Esophagus muscularis mucosa (tissue), 4 donors: ENCODE data around the gene C13orf42. TPM values are rescaled to one million over a fixed set of nuclear protein-coding genes. Genes with fewer than 3 reads are reported as not detected.
A peak's percentile ranks its signal among the peaks of the same experiment; 100 is the strongest.

Experiments
- DNase-seq: peaks from one replicate; pipeline ENCODE4 v3.0.0-alpha.2; 2017; ENCODE audit errors: extremely low spot score
- H3K27ac ChIP-seq, 4 donors: fragments of 200-600 bp; sonication (generic); replicated peaks in 1 of 4; 1 replicate in 3 of 4; 2 replicates in 1 of 4; pipeline ENCODE4 v1.5.1; 2016 to 2019; ENCODE audit warnings: mild to moderate bottlenecking in 1 of 4
- H3K27me3 ChIP-seq, 4 donors: fragments of 200-600 bp; sonication (generic); one replicate each; pipeline versions ENCODE4 v1.5.1 to v1.6.0; 2016 to 2019
- H3K36me3 ChIP-seq, 4 donors: fragments of 200-600 bp; sonication (generic); one replicate each; pipeline ENCODE4 v1.5.1; 2016 to 2019
- H3K4me1 ChIP-seq, 4 donors: fragments of 200-600 bp; sonication (generic); one replicate each; pipeline ENCODE4 v1.5.1; 2016 to 2019
- H3K4me3 ChIP-seq, 4 donors: fragments of 200-600 bp; sonication (generic); 1 replicate in 2 of 4; 2 replicates in 2 of 4; pipeline ENCODE4 v1.5.1; 2016 to 2019; ENCODE audit warnings: mild to moderate bottlenecking in 4 of 4, moderate library complexity in 1 of 4
- H3K9me3 ChIP-seq, 4 donors: fragments of 200-600 bp; sonication (generic); 1 replicate in 3 of 4; 2 replicates in 1 of 4; pipeline ENCODE4 v1.5.1; 2016 to 2019
- EP300 ChIP-seq: sonication (generic); formaldehyde crosslinking; IDR thresholded peaks from one replicate; pipeline ENCODE4 v1.6.1; 2017; ENCODE audit warnings: antibody characterized with exemption
- POLR2A ChIP-seq: fragments of 450-650 bp; IDR thresholded peaks from one replicate; pipeline ENCODE4 v1.6.1; 2017; ENCODE audit warnings: antibody characterized with exemption, moderate library complexity, mild to moderate bottlenecking, low read depth
- POLR2AphosphoS5 ChIP-seq, 2 donors: sonication (generic); formaldehyde crosslinking; IDR thresholded peaks; one replicate each; pipeline ENCODE4 v1.6.1; 2017; ENCODE audit warnings: antibody characterized with exemption in 2 of 2
- WGBS: methylation state at CpG from one replicate; pipeline ENCODE4 v1.1.5; 2018; 5-methylcytosine and 5-hydroxymethylcytosine counted together
- intact Hi-C: fragments of 100-400 bp; cut with DNase I; formaldehyde crosslinking; loops from one replicate; pipeline ENCODE4 v1.15.1; 2023
- total RNA-seq, 4 donors: library from RNA; depleted of rRNA; stranded (reverse); fragments of >200 nt; gene quantifications; one replicate each; pipeline versions ENCODE4 v1.1.0 to v1.2.1, GENCODE V29; 2016
- TF ChIP-seq, protein P1 (sequence below), 3 experiments: fragments of 200-600 bp in 2 of 3; fragments of 450-650 bp in 1 of 3; sonication (generic) in 2 of 3; IDR thresholded peaks; one replicate each; pipeline ENCODE4 v1.5.1; 2017 to 2019; ENCODE audit warnings: antibody characterized with exemption in 3 of 3, mild to moderate bottlenecking in 2 of 3, moderate library complexity in 1 of 3

Gene C13orf42
- total RNA-seq, 4 donors from 2014 or later = not detected

GRCh38 chr13:51111997-51112396 lies 923 bp upstream of the C13orf42 start:
- Histone ChIP-seq H3K9me3 (no peaks in the 10 kb centered on the region), H3K27me3 (no peaks in the 10 kb centered on the region), H3K36me3 (no peaks in the 10 kb centered on the region), H3K4me3 (no peak overlapping the region), H3K27ac (no peak overlapping the region), H3K4me1 (no peaks in the 10 kb centered on the region)
- TF ChIP-seq POLR2A = no peak
- no peak for TF ChIP-seq POLR2AphosphoS5 (IDR thresholded peaks at IDR 0.05)
- TF ChIP-seq EP300 = no peak
- TF ChIP-seq, protein P1, sequence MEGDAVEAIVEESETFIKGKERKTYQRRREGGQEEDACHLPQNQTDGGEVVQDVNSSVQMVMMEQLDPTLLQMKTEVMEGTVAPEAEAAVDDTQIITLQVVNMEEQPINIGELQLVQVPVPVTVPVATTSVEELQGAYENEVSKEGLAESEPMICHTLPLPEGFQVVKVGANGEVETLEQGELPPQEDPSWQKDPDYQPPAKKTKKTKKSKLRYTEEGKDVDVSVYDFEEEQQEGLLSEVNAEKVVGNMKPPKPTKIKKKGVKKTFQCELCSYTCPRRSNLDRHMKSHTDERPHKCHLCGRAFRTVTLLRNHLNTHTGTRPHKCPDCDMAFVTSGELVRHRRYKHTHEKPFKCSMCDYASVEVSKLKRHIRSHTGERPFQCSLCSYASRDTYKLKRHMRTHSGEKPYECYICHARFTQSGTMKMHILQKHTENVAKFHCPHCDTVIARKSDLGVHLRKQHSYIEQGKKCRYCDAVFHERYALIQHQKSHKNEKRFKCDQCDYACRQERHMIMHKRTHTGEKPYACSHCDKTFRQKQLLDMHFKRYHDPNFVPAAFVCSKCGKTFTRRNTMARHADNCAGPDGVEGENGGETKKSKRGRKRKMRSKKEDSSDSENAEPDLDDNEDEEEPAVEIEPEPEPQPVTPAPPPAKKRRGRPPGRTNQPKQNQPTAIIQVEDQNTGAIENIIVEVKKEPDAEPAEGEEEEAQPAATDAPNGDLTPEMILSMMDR (IDR thresholded peaks at IDR 0.05) = no peak
- no peak for DNase-seq
- WGBS = 0% methylated on average over 1 of the region's 1 CpG
- intact Hi-C loops = no loop called here

- Histone ChIP-seq H3K36me3 (no peaks in the 10 kb centered on the region), H3K4me1 (no peaks in the 10 kb centered on the region), H3K27me3 (peaks cover 0 to 9% (median 0%) of the 10 kb centered on the region in 4 donors), H3K4me3 (no peak overlapping the region), H3K9me3 (no peaks in the 10 kb centered on the region), H3K27ac (no peak overlapping the region)
- peak; percentile 85 for DNase-seq
- 94% methylated on average over 4 of the region's 4 CpGs for WGBS
- intact Hi-C loops = no loop called here
- TF ChIP-seq POLR2AphosphoS5 (IDR thresholded peaks at IDR 0.05) (no peak), EP300 (no peak), POLR2A (no peak)
- TF ChIP-seq, protein P1 (IDR thresholded peaks at IDR 0.05) = no peak
Measured at GRCh38 chr13:51107996-51108395, 3.1 kb downstream of the C13orf42 start.

DNA sequence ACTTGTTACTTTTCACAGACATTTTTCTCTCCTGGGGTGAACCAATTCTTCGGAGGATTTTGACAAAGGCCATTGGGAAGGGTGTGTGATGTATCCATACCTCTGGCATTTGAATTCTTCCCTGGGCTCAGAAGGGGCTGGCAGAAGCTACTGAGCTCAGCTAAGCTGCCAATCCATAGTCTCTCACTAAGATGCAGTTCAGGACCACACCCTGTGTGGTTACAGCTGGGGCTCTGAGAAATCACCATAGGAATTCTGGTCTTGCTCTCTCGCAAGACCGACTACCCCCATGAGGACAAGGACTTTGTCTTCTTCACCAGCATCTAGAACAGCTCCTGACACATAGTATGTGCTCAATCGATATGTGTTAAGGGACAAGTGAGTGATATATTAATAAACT lies 6.0 kb downstream of the C13orf42 start:
- TF ChIP-seq EP300 = no peak
- TF ChIP-seq, protein P1 (IDR thresholded peaks at IDR 0.05) = no peak
- no peak for TF ChIP-seq POLR2A
- no peak for TF ChIP-seq POLR2AphosphoS5 (IDR thresholded peaks at IDR 0.05)
- H3K27ac ChIP-seq = no peak overlapping the region
- WGBS = 88% methylated on average over 4 of the region's 4 CpGs
- intact Hi-C loops = no loop called here
- peak; percentile 75 for DNase-seq
- no peaks in the 10 kb centered on the region for H3K4me1 ChIP-seq
- H3K9me3 ChIP-seq = no peaks in the 10 kb centered on the region
- no peak overlapping the region for H3K4me3 ChIP-seq
- peaks cover 0 to 13% (median 0%) of the 10 kb centered on the region in 4 donors for H3K27me3 ChIP-seq
- no peaks in the 10 kb centered on the region for H3K36me3 ChIP-seq

GRCh38 chr13:51101636-51102235 lies 9.3 kb downstream of the C13orf42 start:
- no peak overlapping the region for H3K4me3 ChIP-seq
- peaks cover 0 to 13% (median 0%) of the 10 kb centered on the region in 4 donors for H3K27me3 ChIP-seq
- no peak for TF ChIP-seq POLR2A
- TF ChIP-seq EP300 = no peak
- TF ChIP-seq POLR2AphosphoS5 (IDR thresholded peaks at IDR 0.05) = no peak
- TF ChIP-seq, protein P1 (IDR thresholded peaks at IDR 0.05) = no peak
- no peaks in the 10 kb centered on the region for H3K9me3 ChIP-seq
- DNase-seq = no peak
- H3K36me3 ChIP-seq = no peaks in the 10 kb centered on the region
- H3K27ac ChIP-seq = no peak overlapping the region
- 69% methylated on average over 5 of the region's 5 CpGs for WGBS
- intact Hi-C loops = no loop called here
- H3K4me1 ChIP-seq = no peaks in the 10 kb centered on the region
